HepG2 (cell line): ENCODE results near the gene SPAG9. TPM values are rescaled to one million over a fixed set of nuclear protein-coding genes. Genes with fewer than 3 reads are reported as not detected.

Experiments used
- ATRX ChIP-seq: sonication (generic); formaldehyde crosslinking; IDR thresholded peaks from 2 replicates; pipeline ENCODE4 v1.4.0; 2020; ENCODE audit warnings: missing genetic modification reagents, borderline replicate concordance
- HCFC1 ChIP-seq: fragments of 150-350 bp; IDR thresholded peaks from 2 replicates; pipeline ENCODE4 v1.6.1; 2014; ENCODE audit warnings: low read depth, low read length
- HDAC1 ChIP-seq: sonication (generic); formaldehyde crosslinking; IDR thresholded peaks from 2 replicates; pipeline ENCODE4 v1.5.1; 2020; ENCODE audit warnings: mild to moderate bottlenecking, missing genetic modification reagents
- HMGXB3 ChIP-seq: sonication (generic); formaldehyde crosslinking; IDR thresholded peaks from 2 replicates; pipeline ENCODE4 v1.4.0; 2020; ENCODE audit warnings: missing genetic modification reagents, borderline replicate concordance
- KAT7 ChIP-seq: IDR thresholded peaks from 2 replicates; pipeline ENCODE4 v1.6.1; 2018; ENCODE audit warnings: borderline replicate concordance, missing compliant biosample characterization
- KLF12 ChIP-seq: sonication (generic); formaldehyde crosslinking; IDR thresholded peaks from 2 replicates; pipeline ENCODE4 v1.4.0; 2020; ENCODE audit warnings: missing genetic modification reagents, borderline replicate concordance
- KLF16 ChIP-seq, 2 experiments: sonication (generic) in 1 of 2; formaldehyde crosslinking in 1 of 2; IDR thresholded peaks; 2 replicates each; pipeline versions ENCODE4 v1.6.1 to v1.8.0; 2016 to 2023; ENCODE audit warnings: missing genetic modification reagents in 2 of 2, missing compliant biosample characterization in 1 of 2
- MIER2 ChIP-seq: IDR thresholded peaks from 2 replicates; pipeline ENCODE4 v1.6.1; 2016; ENCODE audit warnings: missing biosample characterization, missing genetic modification reagents
- RFXAP ChIP-seq: sonication (generic); formaldehyde crosslinking; IDR thresholded peaks from 2 replicates; pipeline ENCODE4 v1.4.0; 2020; ENCODE audit warnings: missing genetic modification reagents, borderline replicate concordance
- U2AF1 ChIP-seq: fragments of 200-400 bp; formaldehyde crosslinking; optimal IDR thresholded peaks from 2 replicates; pipeline ENCODE3; 2017; ENCODE audit warnings: mild to moderate bottlenecking, low read depth, low read length
- ZBTB40 ChIP-seq, 2 experiments: fragments of 450-650 bp in 1 of 2; sonication (generic) in 1 of 2; formaldehyde crosslinking in 1 of 2; IDR thresholded peaks; 2 replicates each; pipeline versions ENCODE4 v1.6.1 to v1.8.0; 2016 to 2022; ENCODE audit warnings: antibody characterized with exemption in 1 of 2, mild to moderate bottlenecking in 1 of 2, missing genetic modification reagents in 1 of 2
- ZFP36L1 ChIP-seq: sonication (generic); formaldehyde crosslinking; IDR thresholded peaks from 2 replicates; pipeline ENCODE4 v1.8.0; 2022; ENCODE audit warnings: mild to moderate bottlenecking, missing genetic modification reagents, moderate library complexity
- ZMAT3 ChIP-seq: sonication (generic); formaldehyde crosslinking; conservative IDR thresholded peaks from 2 replicates; pipeline ENCODE4 v1.7.0; 2021; ENCODE audit warnings: missing genetic modification reagents
- ZNF335 ChIP-seq: sonication (generic); formaldehyde crosslinking; IDR thresholded peaks from 2 replicates; pipeline ENCODE4 v1.4.0; 2020; ENCODE audit warnings: missing genetic modification reagents
- ZSCAN25 ChIP-seq: sonication (generic); formaldehyde crosslinking; IDR thresholded peaks from 2 replicates; pipeline ENCODE4 v1.8.0; 2022; ENCODE audit warnings: mild to moderate bottlenecking, missing genetic modification reagents
- polyA plus RNA-seq, 8 experiments: library from polyadenylated mRNA; depleted of rRNA in 3 of 8; stranded (reverse) in 7 of 8; unstranded in 1 of 8; fragments of >200 nt; fragmentation: Illumina TruSeq in 4 of 8; extraction: Trizol in 4 of 8; gene quantifications; 2 replicates each; pipeline versions ENCODE4 v1.2.1 to v1.2.3, GENCODE V29; 2011 to 2016; ENCODE audit warnings: low read depth in 4 of 8, missing spikeins in 1 of 8, mixed read lengths in 1 of 8; ENCODE audit not compliant: insufficient read depth in 1 of 8
- total RNA-seq, 5 experiments: library from RNA; depleted of rRNA; stranded (reverse); fragments of >200 nt; fragmentation: Illumina TruSeq; extraction: Trizol; gene quantifications; 2 replicates each; pipeline ENCODE4 v1.2.3, GENCODE V29; 2016; ENCODE audit warnings: low read depth in 1 of 5

Gene SPAG9
- total and polyA plus RNA-seq, 2 of the 13 experiments (the other 11 are each of a cell fraction or from before 2014, with no cell fraction given), result 43.2 to 78.6 TPM

- TF ChIP-seq ZNF335 (CRISPR knock-in tag) (peak; percentile 25; the same call in 1 of the 2 replicates), KLF12 (CRISPR knock-in tag) (no peak), KLF16 (CRISPR knock-in tag; IDR thresholded peaks at IDR 0.05) (peak in 1 of 2 experiments; percentile 64; a peak in 2 of 4 replicates), HDAC1 (CRISPR knock-in tag) (peak; percentile 27; the same call in 1 of the 2 replicates), ZFP36L1 (CRISPR knock-in tag) (no peak), KAT7 (CRISPR knock-in tag) (no peak; the same call in 1 of the 2 replicates), HMGXB3 (CRISPR knock-in tag) (peak; percentile 55; the same call in 1 of the 2 replicates), U2AF1 (no peak), ZSCAN25 (CRISPR knock-in tag) (no peak), MIER2 (CRISPR knock-in tag) (no peak), RFXAP (peak; percentile 36; the same call in 1 of the 2 replicates), ATRX (CRISPR knock-in tag) (no peak), ZMAT3 (CRISPR knock-in tag) (0 out of 2 replicates have a peak, but pooled peaks have one; percentile 52), ZBTB40 (IDR thresholded peaks at IDR 0.05) (no peak), ZBTB40 (CRISPR knock-in tag; IDR thresholded peaks at IDR 0.05) (0 out of 2 replicates have a peak, but pooled peaks have one; percentile 36), HCFC1 (no peak)
These were observed 1.2 kb upstream of the SPAG9 start (continued) for GRCh38 chr17:51121620-51122472.
